H1 (cell line): ENCODE results near the gene ZNF396. TPM values are rescaled to one million over a fixed set of nuclear protein-coding genes. Genes with fewer than 3 reads are reported as not detected.

Experiments used
- CTCF ChIA-PET: fragments of 300-600 bp; sonication (Branson Sonifier 250); formaldehyde crosslinking; loops from one replicate; lab custom pipeline; 2021; ENCODE audit not compliant: partially characterized antibody; lab: Charles Lee
- POLR2A ChIA-PET: fragments of 300-600 bp; sonication (Branson Sonifier 250); formaldehyde crosslinking; loops from one replicate; lab custom pipeline; 2021; ENCODE audit warnings: inconsistent platforms; ENCODE audit not compliant: partially characterized antibody; lab: Charles Lee
- DNase-seq, 2 experiments: peaks; one replicate each; pipeline versions ENCODE4 v3.0.0 to v3.0.0-alpha.2; 2010 to 2022; ENCODE audit warnings: low spot score in 2 of 2, low read depth in 1 of 2, mixed read lengths in 1 of 2
- FAIRE-seq: peaks from 2 replicates; lab custom pipeline; 2011; peaks lifted over from hg19 to GRCh38; lab: Jason Lieb, UNC
- H2AFZ ChIP-seq: 2 replicates; pipeline ENCODE4 v1.8.1; 2012; ENCODE audit warnings: low read length, inconsistent platforms
- H2AK5ac ChIP-seq: 2 replicates; pipeline ENCODE4 v1.6.1; 2013; ENCODE audit warnings: low read depth, low read length
- H2BK120ac ChIP-seq: replicated peaks from 2 replicates; pipeline ENCODE3; 2013; ENCODE audit warnings: low read depth, low read length, inconsistent platforms
- H2BK12ac ChIP-seq: 2 replicates; pipeline ENCODE4 v1.6.1; 2013; ENCODE audit warnings: low read depth, low read length
- H2BK15ac ChIP-seq: 2 replicates; pipeline ENCODE4 v1.6.1; 2013; ENCODE audit warnings: low read length
- H2BK20ac ChIP-seq: 2 replicates; pipeline ENCODE4 v1.6.1; 2013; ENCODE audit warnings: low read length
- H2BK5ac ChIP-seq: 2 replicates; pipeline ENCODE4 v1.6.1; 2013; ENCODE audit warnings: low read depth, low read length
- H3K14ac ChIP-seq: 2 replicates; pipeline ENCODE4 v1.6.1; 2013; ENCODE audit warnings: inconsistent platforms; ENCODE audit not compliant: insufficient read length
- H3K18ac ChIP-seq: 2 replicates; pipeline ENCODE4 v1.6.1; 2013; ENCODE audit warnings: low read length; ENCODE audit errors: extremely low read depth
- H3K23ac ChIP-seq: 2 replicates; pipeline ENCODE4 v1.6.1; 2013; ENCODE audit warnings: inconsistent platforms; ENCODE audit not compliant: insufficient read length
- H3K23me2 ChIP-seq: 2 replicates; pipeline ENCODE4 v1.6.1; 2013; ENCODE audit warnings: low read depth, low read length
- H3K27ac ChIP-seq: 2 replicates; pipeline ENCODE4 v1.6.1; 2011; ENCODE audit warnings: low read depth, low read length, inconsistent platforms
- H3K27me3 ChIP-seq, 4 experiments: replicated peaks in 1 of 4; 1 replicate in 1 of 4; 2 replicates in 3 of 4; pipeline versions ENCODE4 v1.6.1 to v1.8.1; 2011 to 2013; ENCODE audit warnings: low read length in 3 of 4, mild to moderate bottlenecking in 3 of 4, inconsistent platforms in 2 of 4, mixed read lengths in 2 of 4, moderate library complexity in 1 of 4; ENCODE audit not compliant: control insufficient read depth in 3 of 4, insufficient read depth in 3 of 4; ENCODE audit errors: extremely low read depth in 1 of 4
- H3K36me3 ChIP-seq, 4 experiments: 2 replicates each; pipeline versions ENCODE4 v1.6.1 to v1.8.1; 2011 to 2013; ENCODE audit warnings: mild to moderate bottlenecking in 4 of 4, low read length in 3 of 4, moderate library complexity in 2 of 4, control low read depth in 1 of 4, inconsistent platforms in 1 of 4; ENCODE audit not compliant: insufficient read depth in 4 of 4, control insufficient read depth in 2 of 4
- H3K4ac ChIP-seq: replicated peaks from 2 replicates; pipeline ENCODE3; 2013; ENCODE audit warnings: low read length, low read depth, mixed read lengths, inconsistent platforms; ENCODE audit not compliant: insufficient read length
- H3K4me1 ChIP-seq, 4 experiments: replicated peaks in 1 of 4; 1 replicate in 1 of 4; 2 replicates in 3 of 4; pipeline versions ENCODE4 v1.6.1 to v1.8.1; 2011 to 2013; ENCODE audit warnings: low read length in 3 of 4, inconsistent platforms in 2 of 4, mixed read lengths in 1 of 4; ENCODE audit not compliant: insufficient read depth in 4 of 4, control insufficient read depth in 3 of 4
- H3K4me2 ChIP-seq, 2 experiments: 2 replicates each; pipeline versions ENCODE4 v1.6.1 to v1.8.1; 2011 to 2013; ENCODE audit warnings: low read depth in 2 of 2, low read length in 2 of 2, control low read depth in 1 of 2, inconsistent platforms in 1 of 2, mild to moderate bottlenecking in 1 of 2; ENCODE audit not compliant: insufficient read depth in 1 of 2
- H3K4me3 ChIP-seq, 4 experiments: fragments of 200-600, 300-600 bp in 1 of 4; sonication (generic), shearing (Covaris generic), sonication (Bioruptor Twin) in 1 of 4; 2 replicates each; pipeline versions ENCODE4 v1.5.1 to v1.8.1; 2011 to 2016; ENCODE audit warnings: low read length in 4 of 4, low read depth in 3 of 4, control low read depth in 2 of 4, inconsistent platforms in 2 of 4, mild to moderate bottlenecking in 2 of 4, mixed read lengths in 1 of 4, moderate library complexity in 1 of 4; ENCODE audit not compliant: insufficient read depth in 2 of 4; ENCODE audit errors: extremely low read depth in 1 of 4
- H3K56ac ChIP-seq: replicated peaks from 2 replicates; pipeline ENCODE3; 2013; ENCODE audit warnings: low read depth, mild to moderate bottlenecking, mixed read lengths, low read length, inconsistent platforms; ENCODE audit not compliant: insufficient read length
- H3K79me1 ChIP-seq: 2 replicates; pipeline ENCODE4 v1.6.1; 2013; ENCODE audit warnings: low read depth, low read length, control low read depth
- H3K79me2 ChIP-seq, 2 experiments: 2 replicates each; pipeline versions ENCODE4 v1.6.1 to v1.8.1; 2012 to 2013; ENCODE audit warnings: low read length in 2 of 2, mild to moderate bottlenecking in 2 of 2, inconsistent platforms in 1 of 2; ENCODE audit not compliant: insufficient read depth in 2 of 2, control insufficient read depth in 1 of 2
- H3K9ac ChIP-seq, 4 experiments: replicated peaks in 1 of 4; 1 replicate in 1 of 4; 2 replicates in 3 of 4; pipeline versions ENCODE4 v1.6.1 to v1.8.1; 2011 to 2013; ENCODE audit warnings: low read depth in 3 of 4, low read length in 3 of 4, control low read depth in 2 of 4, mild to moderate bottlenecking in 2 of 4, moderate library complexity in 2 of 4, inconsistent platforms in 1 of 4; ENCODE audit errors: extremely low read depth in 1 of 4
- H3K9me3 ChIP-seq, 2 experiments: 2 replicates each; pipeline versions ENCODE4 v1.6.1 to v1.8.1; 2012 to 2013; ENCODE audit warnings: mild to moderate bottlenecking in 2 of 2, moderate library complexity in 2 of 2, control low read depth in 1 of 2, inconsistent platforms in 1 of 2, low read depth in 1 of 2, low read length in 1 of 2, mixed read lengths in 1 of 2; ENCODE audit not compliant: insufficient read depth in 2 of 2
- H4K20me1 ChIP-seq, 2 experiments: replicated peaks in 1 of 2; 2 replicates each; pipeline versions ENCODE3 to v1.8.1; 2011 to 2013; ENCODE audit warnings: inconsistent platforms in 2 of 2, low read length in 2 of 2, mild to moderate bottlenecking in 1 of 2; ENCODE audit not compliant: insufficient read depth in 2 of 2, control insufficient read depth in 1 of 2
- H4K5ac ChIP-seq: 2 replicates; pipeline ENCODE4 v1.6.1; 2013; ENCODE audit warnings: low read length, low read depth, mixed read lengths, inconsistent platforms; ENCODE audit not compliant: insufficient read length
- H4K8ac ChIP-seq: 2 replicates; pipeline ENCODE4 v1.8.0; 2013; ENCODE audit warnings: mild to moderate bottlenecking, moderate library complexity, low read length, inconsistent platforms; ENCODE audit not compliant: insufficient read depth; ENCODE audit errors: extremely low read depth
- H4K91ac ChIP-seq: replicated peaks from 2 replicates; pipeline ENCODE3; 2013; ENCODE audit warnings: low read length, mixed read lengths, inconsistent platforms; ENCODE audit not compliant: insufficient read length
- CHD2 ChIP-seq: IDR thresholded peaks from 2 replicates; pipeline ENCODE4 v1.6.1; 2012; ENCODE audit warnings: low read length, improper control_type of control experiment
- GABPA ChIP-seq: IDR thresholded peaks from 2 replicates; pipeline ENCODE4 v1.6.1; 2011; ENCODE audit warnings: mild to moderate bottlenecking, low read length, moderate library complexity, borderline replicate concordance; ENCODE audit not compliant: insufficient read depth
- RAD21 ChIP-seq, 2 experiments: IDR thresholded peaks in 1 of 2; conservative IDR thresholded peaks in 1 of 2; 2 replicates each; pipeline ENCODE4 v1.6.1; 2011; ENCODE audit warnings: low read depth in 2 of 2, low read length in 2 of 2, improper control_type of control experiment in 1 of 2, inconsistent platforms in 1 of 2, mild to moderate bottlenecking in 1 of 2, moderate library complexity in 1 of 2
- ZNF274 ChIP-seq: IDR thresholded peaks from 2 replicates; pipeline ENCODE4 v1.7.0; 2012; ENCODE audit warnings: low read length, borderline replicate concordance; ENCODE audit errors: extremely low read depth
- polyA plus RNA-seq, 7 experiments: library from polyadenylated mRNA; depleted of rRNA in 3 of 7; stranded (reverse) in 5 of 7; unstranded in 2 of 7; fragments of >200 nt in 5 of 7; fragments of 200-250 nt in 2 of 7; gene quantifications; 1 replicate in 5 of 7; 2 replicates in 1 of 7; 4 replicates in 1 of 7; pipeline versions ENCODE4 v1.2.1 to v1.2.3, GENCODE V29; 2011 to 2013; ENCODE audit warnings: missing spikeins in 2 of 7, mixed read lengths in 2 of 7
- total RNA-seq: library from RNA; stranded (reverse); fragmentation: NEBNext Ultra II Directional; extraction: Animal tissue kit (Norgen Biotek cat#: 25700); gene quantifications from 2 replicates; pipeline ENCODE4 v1.2.1, GENCODE V29; 2021

Gene ZNF396
- total and polyA plus RNA-seq, 2 of the 8 experiments (the other 6 are each of a cell fraction or from before 2014, with no cell fraction given) = 0.44 to 0.74 TPM

- no peak overlapping the region for H4K91ac ChIP-seq
Observed at GRCh38 chr18:35328868-35329267, 48.3 kb downstream of the ZNF396 start.

More at GRCh38 chr18:35328868-35329267, 48.3 kb downstream of the ZNF396 start:
- Histone ChIP-seq H2BK120ac (no peak overlapping the region), H3K27ac (no peak overlapping the region), H3K18ac (no peak overlapping the region), H2AK5ac (no peak overlapping the region), H3K27me3 (no peaks in the 10 kb centered on the region), H4K5ac (no peak overlapping the region), H3K56ac (no peak overlapping the region), H3K23ac (no peak overlapping the region), H2BK12ac (no peak overlapping the region), H2BK5ac (no peak overlapping the region), H3K36me3 (peaks cover 0 to 5% (median 3%) of the 10 kb centered on the region in 4 experiments; a peak in 4 of 8 replicates), H3K4me1 (peaks cover 0 to 5% (median 1%) of the 10 kb centered on the region in 4 experiments; a peak in 3 of 7 replicates), H3K4me2 (no peak overlapping the region), H3K79me2 (no peaks in the 10 kb centered on the region), H4K8ac (no peak overlapping the region), H3K4me3 (no peak overlapping the region), H3K14ac (no peak overlapping the region), H3K9ac (no peak overlapping the region), H2BK15ac (no peak overlapping the region), H3K23me2 (no peaks in the 10 kb centered on the region), H4K20me1 (no peaks in the 10 kb centered on the region), H3K79me1 (no peaks in the 10 kb centered on the region), H2BK20ac (no peak overlapping the region), H3K9me3 (no peaks in the 10 kb centered on the region), H3K4ac (no peak overlapping the region), H2AFZ (no peak overlapping the region)
- FAIRE-seq (no peak), DNase-seq (no peak)
- TF ChIP-seq ZNF274 (no peak), RAD21 (IDR thresholded peaks at IDR 0.05 in 1 of 2, conservative IDR thresholded peaks at IDR 0.05 in 1 of 2; ENCODE audit: low read depth in 2 of 2, low read length in 2 of 2) (no peak), CHD2 (no peak), GABPA (no peak)
- CTCF ChIA-PET = no interaction called here
- POLR2A ChIA-PET = interaction anchor here (2.2 kb wide), 1 partner anchor 13 kb away, joined by 9 read pairs; no protein-coding TSS in a partner anchor
